Measurements from ENCODE around the gene EMD. TPM values are rescaled to one million over a fixed set of nuclear protein-coding genes. Genes with fewer than 3 reads are reported as not detected.

Gene EMD
- total and polyA plus RNA-seq, 2 experiments from 2014 or later = 39.4 to 61.0 TPM

GRCh38 chrX:154378059-154378798 is 866 bp upstream of the EMD start:
- Histone ChIP-seq H3K9me2 (replicated peaks; ENCODE audit: insufficient read depth) (no peaks in the 10 kb centered on the region), H3K9me3 (ENCODE audit: low read depth) (no peaks in the 10 kb centered on the region), H3K4me2 (peak overlapping the region; percentile 85), H4K20me1 (ENCODE audit: insufficient read depth, poor library complexity, severe bottlenecking) (peaks cover 5% of the 10 kb centered on the region), H3K27ac (peak overlapping the region; percentile 98), H2AFZ (no peak overlapping the region), H3K79me2 (peaks cover 16% of the 10 kb centered on the region), H3K36me3 (replicated peaks; ENCODE audit: insufficient read depth, low read depth) (no peaks in the 10 kb centered on the region), H3K4me1 (ENCODE audit: insufficient read depth) (peaks cover 14% of the 10 kb centered on the region), H3K4me3 (peak overlapping the region; percentile 2), H3K27me3 (no peaks in the 10 kb centered on the region)
- DNase-seq (ENCODE audit: low spot score) = peak; percentile 57
- TF ChIP-seq, protein P1, sequence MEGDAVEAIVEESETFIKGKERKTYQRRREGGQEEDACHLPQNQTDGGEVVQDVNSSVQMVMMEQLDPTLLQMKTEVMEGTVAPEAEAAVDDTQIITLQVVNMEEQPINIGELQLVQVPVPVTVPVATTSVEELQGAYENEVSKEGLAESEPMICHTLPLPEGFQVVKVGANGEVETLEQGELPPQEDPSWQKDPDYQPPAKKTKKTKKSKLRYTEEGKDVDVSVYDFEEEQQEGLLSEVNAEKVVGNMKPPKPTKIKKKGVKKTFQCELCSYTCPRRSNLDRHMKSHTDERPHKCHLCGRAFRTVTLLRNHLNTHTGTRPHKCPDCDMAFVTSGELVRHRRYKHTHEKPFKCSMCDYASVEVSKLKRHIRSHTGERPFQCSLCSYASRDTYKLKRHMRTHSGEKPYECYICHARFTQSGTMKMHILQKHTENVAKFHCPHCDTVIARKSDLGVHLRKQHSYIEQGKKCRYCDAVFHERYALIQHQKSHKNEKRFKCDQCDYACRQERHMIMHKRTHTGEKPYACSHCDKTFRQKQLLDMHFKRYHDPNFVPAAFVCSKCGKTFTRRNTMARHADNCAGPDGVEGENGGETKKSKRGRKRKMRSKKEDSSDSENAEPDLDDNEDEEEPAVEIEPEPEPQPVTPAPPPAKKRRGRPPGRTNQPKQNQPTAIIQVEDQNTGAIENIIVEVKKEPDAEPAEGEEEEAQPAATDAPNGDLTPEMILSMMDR (IDR thresholded peaks at IDR 0.05; ENCODE audit: poor library complexity) = no peak
- TF ChIP-seq EZH2 (IDR thresholded peaks at IDR 0.05; ENCODE audit: borderline replicate concordance) (no peak), EZH2phosphoT487 (IDR thresholded peaks at IDR 0.05; ENCODE audit: low read depth, severe bottlenecking, unreplicated experiment) (no peak)
- 56% methylated on average over 27 of the region's 79 CpGs for WGBS (ENCODE audit: low lambda C conversion rate, missing lambda C conversion rate)

GRCh38 chrX:154379569-154379951 is 465 bp downstream of the EMD start:
- Histone ChIP-seq H3K4me3 (peak overlapping the region; percentile 66), H3K27ac (peak overlapping the region; percentile 99), H3K79me2 (peaks cover 16% of the 10 kb centered on the region), H3K9me2 (replicated peaks; ENCODE audit: insufficient read depth) (no peaks in the 10 kb centered on the region), H3K36me3 (replicated peaks; ENCODE audit: insufficient read depth, low read depth) (no peaks in the 10 kb centered on the region), H2AFZ (no peak overlapping the region), H3K4me2 (peak overlapping the region; percentile 81), H3K27me3 (no peaks in the 10 kb centered on the region), H4K20me1 (ENCODE audit: insufficient read depth, poor library complexity, severe bottlenecking) (peaks cover 5% of the 10 kb centered on the region), H3K4me1 (ENCODE audit: insufficient read depth) (peaks cover 9% of the 10 kb centered on the region), H3K9me3 (ENCODE audit: low read depth) (no peaks in the 10 kb centered on the region)
- TF ChIP-seq, protein P1 (IDR thresholded peaks at IDR 0.05; ENCODE audit: poor library complexity) = no peak
- no peak for TF ChIP-seq EZH2 (IDR thresholded peaks at IDR 0.05; ENCODE audit: borderline replicate concordance)
- TF ChIP-seq EZH2phosphoT487 (IDR thresholded peaks at IDR 0.05; ENCODE audit: low read depth, severe bottlenecking, unreplicated experiment) = no peak
- 52% methylated on average over 15 of the region's 38 CpGs for WGBS (ENCODE audit: low lambda C conversion rate, missing lambda C conversion rate)
- no peak for DNase-seq (ENCODE audit: low spot score)

DNA sequence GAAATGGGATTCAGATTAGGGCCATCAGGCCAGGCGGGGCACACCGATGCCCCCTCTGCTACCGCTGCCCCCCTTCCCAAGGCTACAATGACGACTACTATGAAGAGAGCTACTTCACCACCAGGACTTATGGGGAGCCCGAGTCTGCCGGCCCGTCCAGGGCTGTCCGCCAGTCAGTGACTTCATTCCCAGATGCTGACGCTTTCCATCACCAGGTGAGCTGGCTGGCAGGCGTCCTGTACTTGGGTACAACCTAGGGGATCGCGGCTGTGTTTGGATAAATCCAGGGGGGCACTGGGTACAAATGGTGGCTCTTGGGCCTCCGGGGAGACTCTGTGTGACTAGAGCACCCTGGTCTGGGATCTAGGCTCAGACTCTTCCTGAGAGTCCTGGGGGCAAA is 1.1 kb downstream of the EMD start:
- H3K4me2 ChIP-seq = peak overlapping the region; percentile 81
- peaks cover 5% of the 10 kb centered on the region for H4K20me1 ChIP-seq (ENCODE audit: insufficient read depth, poor library complexity, severe bottlenecking)
- TF ChIP-seq, protein P1 (IDR thresholded peaks at IDR 0.05; ENCODE audit: poor library complexity) = no peak
- H3K27me3 ChIP-seq = no peaks in the 10 kb centered on the region
- H3K4me1 ChIP-seq (ENCODE audit: insufficient read depth) = peaks cover 10% of the 10 kb centered on the region
- no peak overlapping the region for H2AFZ ChIP-seq
- WGBS (ENCODE audit: low lambda C conversion rate, missing lambda C conversion rate) = 54% methylated on average over 13 of the region's 13 CpGs
- no peak for DNase-seq (ENCODE audit: low spot score)
- peak overlapping the region; percentile 99 for H3K27ac ChIP-seq
- H3K4me3 ChIP-seq = peak overlapping the region; percentile 66
- H3K79me2 ChIP-seq = peaks cover 16% of the 10 kb centered on the region
- no peaks in the 10 kb centered on the region for H3K9me3 ChIP-seq (ENCODE audit: low read depth)
- H3K36me3 ChIP-seq (replicated peaks; ENCODE audit: insufficient read depth, low read depth) = no peaks in the 10 kb centered on the region
- no peaks in the 10 kb centered on the region for H3K9me2 ChIP-seq (replicated peaks; ENCODE audit: insufficient read depth)
